HCT116 (cell line): ENCODE data around the gene CDK10.

Experiments
- CBX3 ChIP-seq: IDR thresholded peaks from 2 replicates; pipeline ENCODE4 v1.6.1; 2012; ENCODE audit warnings: low read depth
- EZH2 ChIP-seq: fragments of 200-600 bp; sonication (generic); IDR thresholded peaks from 2 replicates; pipeline ENCODE4 v1.6.1; 2017; ENCODE audit warnings: antibody characterized with exemption, mixed run types
- POLR2A ChIP-seq: IDR thresholded peaks from 2 replicates; pipeline ENCODE4 v1.7.0; 2011; ENCODE audit warnings: borderline replicate concordance; ENCODE audit not compliant: insufficient read depth, insufficient read length; ENCODE audit errors: extremely low read depth
- RAD21 ChIP-seq: IDR thresholded peaks from 2 replicates; pipeline ENCODE4 v1.6.1; 2012; ENCODE audit warnings: low read depth, mild to moderate bottlenecking
- SIN3A ChIP-seq: IDR thresholded peaks from 2 replicates; pipeline ENCODE4 v1.6.1; 2012; ENCODE audit warnings: low read depth
- TF ChIP-seq, protein P1 (sequence below): IDR thresholded peaks from 2 replicates; pipeline ENCODE4 v1.6.1; 2012
- TF ChIP-seq, protein P2 (sequence below), 3 experiments: fragments of 200-600 bp in 1 of 3; sonication (generic) in 1 of 3; IDR thresholded peaks in 2 of 3; conservative IDR thresholded peaks in 1 of 3; 2 replicates each; pipeline ENCODE4 v1.5.1; 2012 to 2017; ENCODE audit warnings: low read depth in 2 of 3, low read length in 2 of 3, antibody characterized with exemption in 1 of 3, borderline replicate concordance in 1 of 3, control low read depth in 1 of 3, mild to moderate bottlenecking in 1 of 3, mixed read lengths in 1 of 3, mixed run types in 1 of 3, moderate library complexity in 1 of 3; ENCODE audit not compliant: insufficient read depth in 1 of 3

DNA sequence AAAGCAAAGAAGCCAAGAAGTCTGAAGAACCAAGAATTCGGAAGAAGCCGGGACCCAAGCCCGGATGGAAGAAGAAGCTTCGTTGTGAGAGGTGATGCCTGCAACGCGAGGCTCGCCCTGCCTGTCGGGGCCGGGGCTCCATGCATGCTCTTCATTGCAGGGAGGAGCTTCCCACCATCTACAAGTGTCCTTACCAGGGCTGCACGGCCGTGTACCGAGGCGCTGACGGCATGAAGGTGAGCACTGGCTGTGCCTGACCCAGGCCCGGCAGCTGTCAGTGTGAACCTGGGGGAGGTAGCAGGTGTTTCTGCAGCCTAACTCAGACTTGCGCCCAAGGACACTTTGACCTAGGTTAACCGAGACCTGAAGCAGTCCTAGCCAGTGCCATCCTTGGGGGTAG, 46.8 kb downstream of the CDK10 start:
- TF ChIP-seq EZH2 (no peak), POLR2A (no peak), CBX3 (no peak), SIN3A (no peak), RAD21 (no peak)
- TF ChIP-seq, protein P1, sequence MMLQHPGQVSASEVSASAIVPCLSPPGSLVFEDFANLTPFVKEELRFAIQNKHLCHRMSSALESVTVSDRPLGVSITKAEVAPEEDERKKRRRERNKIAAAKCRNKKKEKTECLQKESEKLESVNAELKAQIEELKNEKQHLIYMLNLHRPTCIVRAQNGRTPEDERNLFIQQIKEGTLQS: no peak
- TF ChIP-seq, protein P2, sequence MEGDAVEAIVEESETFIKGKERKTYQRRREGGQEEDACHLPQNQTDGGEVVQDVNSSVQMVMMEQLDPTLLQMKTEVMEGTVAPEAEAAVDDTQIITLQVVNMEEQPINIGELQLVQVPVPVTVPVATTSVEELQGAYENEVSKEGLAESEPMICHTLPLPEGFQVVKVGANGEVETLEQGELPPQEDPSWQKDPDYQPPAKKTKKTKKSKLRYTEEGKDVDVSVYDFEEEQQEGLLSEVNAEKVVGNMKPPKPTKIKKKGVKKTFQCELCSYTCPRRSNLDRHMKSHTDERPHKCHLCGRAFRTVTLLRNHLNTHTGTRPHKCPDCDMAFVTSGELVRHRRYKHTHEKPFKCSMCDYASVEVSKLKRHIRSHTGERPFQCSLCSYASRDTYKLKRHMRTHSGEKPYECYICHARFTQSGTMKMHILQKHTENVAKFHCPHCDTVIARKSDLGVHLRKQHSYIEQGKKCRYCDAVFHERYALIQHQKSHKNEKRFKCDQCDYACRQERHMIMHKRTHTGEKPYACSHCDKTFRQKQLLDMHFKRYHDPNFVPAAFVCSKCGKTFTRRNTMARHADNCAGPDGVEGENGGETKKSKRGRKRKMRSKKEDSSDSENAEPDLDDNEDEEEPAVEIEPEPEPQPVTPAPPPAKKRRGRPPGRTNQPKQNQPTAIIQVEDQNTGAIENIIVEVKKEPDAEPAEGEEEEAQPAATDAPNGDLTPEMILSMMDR (IDR thresholded peaks at IDR 0.05 in 2 of 3, conservative IDR thresholded peaks at IDR 0.05 in 1 of 3; ENCODE audit: borderline replicate concordance in 1 of 3, insufficient read depth in 1 of 3, low read depth in 2 of 3, low read length in 2 of 3): no peak
